ENCODE results near the gene ALKBH1.

ALKBH1 gene

GRCh38 chr14:77746064-77746702 lies 38.4 kb upstream of the ALKBH1 start:
- TF ChIP-seq EZH2phosphoT487 (IDR thresholded peaks at IDR 0.05; ENCODE audit: low read length) = no peak
- TF ChIP-seq EZH2 (optimal IDR thresholded peaks at IDR 0.05; ENCODE audit: low read depth, low read length) = no peak
- TF ChIP-seq, protein P1, sequence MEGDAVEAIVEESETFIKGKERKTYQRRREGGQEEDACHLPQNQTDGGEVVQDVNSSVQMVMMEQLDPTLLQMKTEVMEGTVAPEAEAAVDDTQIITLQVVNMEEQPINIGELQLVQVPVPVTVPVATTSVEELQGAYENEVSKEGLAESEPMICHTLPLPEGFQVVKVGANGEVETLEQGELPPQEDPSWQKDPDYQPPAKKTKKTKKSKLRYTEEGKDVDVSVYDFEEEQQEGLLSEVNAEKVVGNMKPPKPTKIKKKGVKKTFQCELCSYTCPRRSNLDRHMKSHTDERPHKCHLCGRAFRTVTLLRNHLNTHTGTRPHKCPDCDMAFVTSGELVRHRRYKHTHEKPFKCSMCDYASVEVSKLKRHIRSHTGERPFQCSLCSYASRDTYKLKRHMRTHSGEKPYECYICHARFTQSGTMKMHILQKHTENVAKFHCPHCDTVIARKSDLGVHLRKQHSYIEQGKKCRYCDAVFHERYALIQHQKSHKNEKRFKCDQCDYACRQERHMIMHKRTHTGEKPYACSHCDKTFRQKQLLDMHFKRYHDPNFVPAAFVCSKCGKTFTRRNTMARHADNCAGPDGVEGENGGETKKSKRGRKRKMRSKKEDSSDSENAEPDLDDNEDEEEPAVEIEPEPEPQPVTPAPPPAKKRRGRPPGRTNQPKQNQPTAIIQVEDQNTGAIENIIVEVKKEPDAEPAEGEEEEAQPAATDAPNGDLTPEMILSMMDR (IDR thresholded peaks at IDR 0.05; ENCODE audit: low read length) = no peak
- H4K20me1 ChIP-seq (ENCODE audit: insufficient read depth, low read length) = no peaks in the 10 kb centered on the region
- no peak overlapping the region for H2AFZ ChIP-seq (ENCODE audit: low read length)
- no peak overlapping the region for H3K27ac ChIP-seq (ENCODE audit: low read length)
- H3K79me2 ChIP-seq (ENCODE audit: low read length) = peaks cover 13% of the 10 kb centered on the region; the same call in 1 of the 2 replicates
- H3K36me3 ChIP-seq (replicated peaks; ENCODE audit: insufficient read depth, low read length) = peaks cover 3% of the 10 kb centered on the region; the same call in 1 of the 2 replicates
- H3K4me3 ChIP-seq (ENCODE audit: low read length) = no peak overlapping the region
- H3K9me3 ChIP-seq (replicated peaks; ENCODE audit: insufficient read depth, low read length) = no peaks in the 10 kb centered on the region
- H3K4me1 ChIP-seq (ENCODE audit: low read length) = no peaks in the 10 kb centered on the region
- H3K27me3 ChIP-seq (replicated peaks; ENCODE audit: insufficient read depth, low read length) = no peaks in the 10 kb centered on the region
- DNase-seq = no peak
- H3K4me2 ChIP-seq (ENCODE audit: low read depth, low read length) = no peak overlapping the region
- no peak overlapping the region for H3K9ac ChIP-seq (ENCODE audit: low read length)
- no peaks in the 10 kb centered on the region for H3F3A ChIP-seq (ENCODE audit: insufficient read depth, low read length)
- H3K9me2 ChIP-seq (replicated peaks; ENCODE audit: insufficient read depth, low read length) = no peaks in the 10 kb centered on the region

DNA sequence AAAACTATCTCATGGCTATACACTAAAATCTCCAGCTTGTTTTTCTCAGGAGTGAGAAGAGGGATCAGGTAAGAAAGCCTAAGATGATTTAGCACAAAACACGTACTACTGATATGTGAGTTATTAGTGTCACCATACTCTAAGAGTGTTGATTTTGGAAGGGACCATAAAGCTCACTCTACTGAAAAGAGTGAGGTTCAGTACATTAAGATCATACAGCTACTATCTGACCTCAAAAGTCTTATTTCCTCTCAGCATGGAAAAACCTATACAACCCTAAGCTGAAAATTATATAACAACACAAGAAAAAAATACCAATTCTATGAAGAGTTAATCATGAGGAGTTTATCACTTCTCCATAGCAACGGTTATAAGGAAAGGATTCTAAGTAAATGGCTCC lies 33.6 kb upstream of the ALKBH1 start:
- Histone ChIP-seq H4K20me1 (ENCODE audit: insufficient read depth, low read length) (no peaks in the 10 kb centered on the region), H3K79me2 (ENCODE audit: low read length) (peaks cover 8% of the 10 kb centered on the region; the same call in 1 of the 2 replicates), H3K9me3 (replicated peaks; ENCODE audit: insufficient read depth, low read length) (no peaks in the 10 kb centered on the region), H3F3A (ENCODE audit: insufficient read depth, low read length) (no peaks in the 10 kb centered on the region), H2AFZ (ENCODE audit: low read length) (no peak overlapping the region), H3K27me3 (replicated peaks; ENCODE audit: insufficient read depth, low read length) (no peaks in the 10 kb centered on the region), H3K9me2 (replicated peaks; ENCODE audit: insufficient read depth, low read length) (no peaks in the 10 kb centered on the region), H3K4me2 (ENCODE audit: low read depth, low read length) (no peak overlapping the region), H3K4me1 (ENCODE audit: low read length) (no peaks in the 10 kb centered on the region), H3K36me3 (replicated peaks; ENCODE audit: insufficient read depth, low read length) (no peaks in the 10 kb centered on the region), H3K9ac (ENCODE audit: low read length) (no peak overlapping the region), H3K27ac (ENCODE audit: low read length) (no peak overlapping the region), H3K4me3 (ENCODE audit: low read length) (no peak overlapping the region)
- no peak for DNase-seq
- no peak for TF ChIP-seq EZH2 (optimal IDR thresholded peaks at IDR 0.05; ENCODE audit: low read depth, low read length)
- TF ChIP-seq EZH2phosphoT487 (IDR thresholded peaks at IDR 0.05; ENCODE audit: low read length) = no peak
- TF ChIP-seq, protein P1 (IDR thresholded peaks at IDR 0.05; ENCODE audit: low read length) = no peak

DNA sequence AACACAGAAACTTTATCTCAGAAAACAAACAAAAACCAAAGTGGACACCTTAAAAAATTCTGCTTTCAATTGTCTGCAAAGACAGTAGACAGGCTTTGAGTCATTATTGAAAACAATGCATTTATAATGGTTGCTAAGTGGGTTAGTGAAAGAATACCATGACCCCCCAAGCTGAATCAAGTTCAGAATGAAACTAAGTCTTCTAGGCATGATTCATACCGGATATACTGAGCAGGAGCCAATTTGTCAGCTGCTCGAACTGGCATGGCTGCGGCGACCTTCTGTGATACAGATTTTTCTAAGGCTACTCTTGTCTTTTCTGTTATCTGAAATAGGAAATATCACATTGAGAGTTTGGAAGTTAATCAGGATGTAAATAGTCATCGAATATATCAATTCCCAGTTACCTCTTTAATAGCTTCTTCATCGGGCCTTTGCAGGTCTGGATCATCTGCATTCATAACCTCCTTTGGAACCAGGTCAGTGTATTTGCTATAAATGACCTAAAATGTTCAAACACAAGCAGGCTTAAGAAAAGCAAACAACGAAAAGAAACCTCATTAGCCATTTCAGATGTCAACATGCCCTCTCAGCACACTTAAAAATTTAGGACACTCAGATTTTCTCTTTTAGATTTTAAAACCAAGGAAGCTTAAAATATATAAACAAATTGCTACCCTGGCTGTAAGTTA lies 30.9 kb upstream of the ALKBH1 start:
- Histone ChIP-seq H3K9me2 (replicated peaks; ENCODE audit: insufficient read depth, low read length) (no peaks in the 10 kb centered on the region), H2AFZ (ENCODE audit: low read length) (no peak overlapping the region), H3K9me3 (replicated peaks; ENCODE audit: insufficient read depth, low read length) (no peaks in the 10 kb centered on the region), H4K20me1 (ENCODE audit: insufficient read depth, low read length) (no peaks in the 10 kb centered on the region), H3K27me3 (replicated peaks; ENCODE audit: insufficient read depth, low read length) (no peaks in the 10 kb centered on the region), H3K27ac (ENCODE audit: low read length) (no peak overlapping the region), H3F3A (ENCODE audit: insufficient read depth, low read length) (no peaks in the 10 kb centered on the region), H3K4me2 (ENCODE audit: low read depth, low read length) (no peak overlapping the region), H3K4me1 (ENCODE audit: low read length) (no peaks in the 10 kb centered on the region), H3K79me2 (ENCODE audit: low read length) (peaks cover 3% of the 10 kb centered on the region; the same call in 1 of the 2 replicates), H3K4me3 (ENCODE audit: low read length) (no peak overlapping the region), H3K36me3 (replicated peaks; ENCODE audit: insufficient read depth, low read length) (no peaks in the 10 kb centered on the region), H3K9ac (ENCODE audit: low read length) (no peak overlapping the region)
- DNase-seq = no peak
- TF ChIP-seq EZH2phosphoT487 (IDR thresholded peaks at IDR 0.05; ENCODE audit: low read length) (no peak), EZH2 (optimal IDR thresholded peaks at IDR 0.05; ENCODE audit: low read depth, low read length) (no peak)
- TF ChIP-seq, protein P1 (IDR thresholded peaks at IDR 0.05; ENCODE audit: low read length) = no peak

Measured in MM.1S (cell line).